ENCODE data around the gene SPATA1. TPM values are rescaled to one million over a fixed set of nuclear protein-coding genes. Genes with fewer than 3 reads are reported as not detected.

SPATA1 gene
- total and polyA plus RNA-seq, 12 donors, result 0.22 to 2.9 (median 1.5) TPM

- no peak overlapping the region for H3K27ac ChIP-seq
- no peak overlapping the region for H3K4me3 ChIP-seq
- DNase-seq (no peak), ATAC-seq (no peak)
- H3K9me3 ChIP-seq, result no peaks in the 10 kb centered on the region
- no peaks in the 10 kb centered on the region for H3K4me1 ChIP-seq
- TF ChIP-seq, protein P1, sequence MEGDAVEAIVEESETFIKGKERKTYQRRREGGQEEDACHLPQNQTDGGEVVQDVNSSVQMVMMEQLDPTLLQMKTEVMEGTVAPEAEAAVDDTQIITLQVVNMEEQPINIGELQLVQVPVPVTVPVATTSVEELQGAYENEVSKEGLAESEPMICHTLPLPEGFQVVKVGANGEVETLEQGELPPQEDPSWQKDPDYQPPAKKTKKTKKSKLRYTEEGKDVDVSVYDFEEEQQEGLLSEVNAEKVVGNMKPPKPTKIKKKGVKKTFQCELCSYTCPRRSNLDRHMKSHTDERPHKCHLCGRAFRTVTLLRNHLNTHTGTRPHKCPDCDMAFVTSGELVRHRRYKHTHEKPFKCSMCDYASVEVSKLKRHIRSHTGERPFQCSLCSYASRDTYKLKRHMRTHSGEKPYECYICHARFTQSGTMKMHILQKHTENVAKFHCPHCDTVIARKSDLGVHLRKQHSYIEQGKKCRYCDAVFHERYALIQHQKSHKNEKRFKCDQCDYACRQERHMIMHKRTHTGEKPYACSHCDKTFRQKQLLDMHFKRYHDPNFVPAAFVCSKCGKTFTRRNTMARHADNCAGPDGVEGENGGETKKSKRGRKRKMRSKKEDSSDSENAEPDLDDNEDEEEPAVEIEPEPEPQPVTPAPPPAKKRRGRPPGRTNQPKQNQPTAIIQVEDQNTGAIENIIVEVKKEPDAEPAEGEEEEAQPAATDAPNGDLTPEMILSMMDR (IDR thresholded peaks at IDR 0.05), result no peak
- H3K27me3 ChIP-seq, result no peaks in the 10 kb centered on the region
- intact Hi-C loops (cut with DNase I), result no loop called here
- H3K36me3 ChIP-seq, result peaks cover 0 to 18% (median 0%) of the 10 kb centered on the region in 9 donors
Measured at GRCh38 chr1:84524590-84524989, 18.4 kb downstream of the SPATA1 start.

GRCh38 chr1:84525779-84526178, 19.6 kb downstream of the SPATA1 start:
- 79 to 82% methylated on average over 1 of the region's 1 CpG for WGBS, 2 donors
- DNase-seq (no peak), ATAC-seq (no peak)
- TF ChIP-seq, protein P1 (IDR thresholded peaks at IDR 0.05), result no peak
- intact Hi-C loops (cut with DNase I), result no loop called here
- Histone ChIP-seq H3K9me3 (no peaks in the 10 kb centered on the region), H3K4me1 (no peaks in the 10 kb centered on the region), H3K27me3 (no peaks in the 10 kb centered on the region), H3K36me3 (peaks cover 0 to 27% (median 0%) of the 10 kb centered on the region in 9 donors), H3K4me3 (no peak overlapping the region), H3K27ac (no peak overlapping the region)

DNA sequence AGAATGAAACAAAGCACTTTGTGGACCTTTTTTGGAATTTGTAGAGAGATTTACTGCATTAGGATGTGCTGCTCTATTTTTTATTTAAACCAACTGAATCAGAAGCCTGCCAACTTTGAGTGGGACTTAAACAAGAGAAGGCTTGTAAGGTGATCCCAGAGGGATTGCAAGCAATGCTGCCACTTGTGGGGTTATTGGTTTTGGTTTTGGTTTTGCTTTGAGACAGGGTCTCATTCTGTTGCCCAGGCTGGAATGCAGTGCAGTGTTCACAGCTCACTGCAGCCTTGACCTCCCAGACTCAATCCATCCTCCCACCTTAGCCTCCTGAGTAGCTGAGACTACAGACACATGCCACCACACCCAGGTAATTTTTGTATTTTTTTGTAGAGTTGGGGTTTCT, 32.4 kb downstream of the SPATA1 start:
- H3K36me3 ChIP-seq, result peaks cover 0 to 44% (median 0%) of the 10 kb centered on the region in 9 donors

GRCh38 chr1:84539972-84540371, 33.8 kb downstream of the SPATA1 start:
- H3K4me1 ChIP-seq, result no peaks in the 10 kb centered on the region
- no peak for ATAC-seq
- intact Hi-C loops (cut with DNase I), result loop anchor here in 1 of 10 donors (10.0 kb wide), 1 partner anchor 95 kb away; no protein-coding TSS in a partner anchor
- no peak for DNase-seq
- H3K27me3 ChIP-seq, result no peaks in the 10 kb centered on the region
- TF ChIP-seq, protein P1 (IDR thresholded peaks at IDR 0.05), result no peak
- H3K36me3 ChIP-seq, result peaks cover 0 to 44% (median 0%) of the 10 kb centered on the region in 9 donors
- 92 to 93% methylated on average over 3 of the region's 3 CpGs for WGBS, 2 donors
- H3K9me3 ChIP-seq, result no peaks in the 10 kb centered on the region
- H3K4me3 ChIP-seq, result no peak overlapping the region
- no peak overlapping the region for H3K27ac ChIP-seq

More for the DNA sequence above, 32.4 kb downstream of the SPATA1 start:
- Histone ChIP-seq H3K27me3 (no peaks in the 10 kb centered on the region), H3K4me3 (no peak overlapping the region), H3K9me3 (no peaks in the 10 kb centered on the region), H3K27ac (no peak overlapping the region), H3K4me1 (no peaks in the 10 kb centered on the region)
- TF ChIP-seq, protein P1 (IDR thresholded peaks at IDR 0.05), result no peak
- intact Hi-C loops (cut with DNase I), result loop anchor here in 1 of 10 donors (10.0 kb wide), 1 partner anchor 94 kb away; no protein-coding TSS in a partner anchor
- DNase-seq (no peak), ATAC-seq (no peak)
